ENCODE measurements around the gene CUEDC2.

GRCh38 chr10:102421507-102421756 lies 10.9 kb downstream of the CUEDC2 start:
- TF ChIP-seq, protein P1, sequence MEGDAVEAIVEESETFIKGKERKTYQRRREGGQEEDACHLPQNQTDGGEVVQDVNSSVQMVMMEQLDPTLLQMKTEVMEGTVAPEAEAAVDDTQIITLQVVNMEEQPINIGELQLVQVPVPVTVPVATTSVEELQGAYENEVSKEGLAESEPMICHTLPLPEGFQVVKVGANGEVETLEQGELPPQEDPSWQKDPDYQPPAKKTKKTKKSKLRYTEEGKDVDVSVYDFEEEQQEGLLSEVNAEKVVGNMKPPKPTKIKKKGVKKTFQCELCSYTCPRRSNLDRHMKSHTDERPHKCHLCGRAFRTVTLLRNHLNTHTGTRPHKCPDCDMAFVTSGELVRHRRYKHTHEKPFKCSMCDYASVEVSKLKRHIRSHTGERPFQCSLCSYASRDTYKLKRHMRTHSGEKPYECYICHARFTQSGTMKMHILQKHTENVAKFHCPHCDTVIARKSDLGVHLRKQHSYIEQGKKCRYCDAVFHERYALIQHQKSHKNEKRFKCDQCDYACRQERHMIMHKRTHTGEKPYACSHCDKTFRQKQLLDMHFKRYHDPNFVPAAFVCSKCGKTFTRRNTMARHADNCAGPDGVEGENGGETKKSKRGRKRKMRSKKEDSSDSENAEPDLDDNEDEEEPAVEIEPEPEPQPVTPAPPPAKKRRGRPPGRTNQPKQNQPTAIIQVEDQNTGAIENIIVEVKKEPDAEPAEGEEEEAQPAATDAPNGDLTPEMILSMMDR (IDR thresholded peaks at IDR 0.05; ENCODE audit: low read depth, low read length, poor library complexity, severe bottlenecking) = no peak
- no peak for TF ChIP-seq EZH2phosphoT487 (IDR thresholded peaks at IDR 0.05; ENCODE audit: borderline replicate concordance, low read length)

All from DOHH2 (cell line).